ENCODE results near the gene FOSL1.
A peak's percentile ranks its signal among the peaks of the same experiment; 100 is the strongest.

FOSL1 gene

GRCh38 chr11:65859095-65859811 is 40.9 kb downstream of the FOSL1 start:
- POLR2A ChIA-PET, result interaction anchor here (0.7 to 17.2 kb wide), 27 partner anchors 10 to 486 kb away, joined by 3 to 289 read pairs (median 5); partner anchors contain the start of genes BANF1, CCDC85B, CTSW and EIF1AD
- DNase-seq (ENCODE audit: extremely low spot score), result peak; percentile 87
- TF ChIP-seq FOXM1 (IDR thresholded peaks at IDR 0.05; ENCODE audit: borderline replicate concordance), result 0 out of 2 replicates have a peak, but pooled peaks have one; percentile 24
- no peak for TF ChIP-seq BHLHE40 (IDR thresholded peaks at IDR 0.05; ENCODE audit: borderline replicate concordance)
- no peak for TF ChIP-seq SUZ12 (IDR thresholded peaks at IDR 0.05)
- TF ChIP-seq FOXK2 (IDR thresholded peaks at IDR 0.05), result no peak
- TF ChIP-seq FOXA1 (IDR thresholded peaks at IDR 0.05), result no peak
- TF ChIP-seq SP1 (IDR thresholded peaks at IDR 0.05), result no peak
- TF ChIP-seq ELF4 (IDR thresholded peaks at IDR 0.05), result peak; percentile 70
- TF ChIP-seq LEF1 (IDR thresholded peaks at IDR 0.05; ENCODE audit: borderline replicate concordance), result no peak
- TF ChIP-seq HDGF (IDR thresholded peaks at IDR 0.05; ENCODE audit: borderline replicate concordance), result no peak
- no peak for TF ChIP-seq PKNOX1 (IDR thresholded peaks at IDR 0.05)
- CTCF ChIA-PET, result interaction anchor here (0.7 to 3.7 kb wide), 18 partner anchors 9 to 362 kb away, joined by 3 to 59 read pairs (median 4); partner anchors contain the start of genes BANF1, CCDC85B, EIF1AD and FIBP

- no peak for DNase-seq (ENCODE audit: extremely low spot score)
- ChIA-PET POLR2A (interaction anchor here (0.6 to 17.2 kb wide), 22 partner anchors 8 to 736 kb away, joined by 3 to 289 read pairs (median 4); partner anchors contain the start of genes BANF1, CCDC85B, CTSW and EIF1AD), CTCF (interaction anchor here (1.3 to 3.7 kb wide), 3 partner anchors 8 to 114 kb away, joined by 3 to 59 read pairs (median 19); partner anchors contain the start of genes CCDC85B and FIBP)
- TF ChIP-seq CTBP1 (IDR thresholded peaks at IDR 0.05; ENCODE audit: borderline replicate concordance), result no peak
- no peak for TF ChIP-seq FOXA1 (IDR thresholded peaks at IDR 0.05)
- TF ChIP-seq L3MBTL2 (conservative IDR thresholded peaks at IDR 0.05), result peak; percentile 5; the same call in 1 of the 2 replicates
- no peak for TF ChIP-seq HDGF (IDR thresholded peaks at IDR 0.05; ENCODE audit: borderline replicate concordance)
- TF ChIP-seq FOXM1 (IDR thresholded peaks at IDR 0.05; ENCODE audit: borderline replicate concordance), result no peak
- TF ChIP-seq BHLHE40 (IDR thresholded peaks at IDR 0.05; ENCODE audit: borderline replicate concordance), result no peak
Measured at GRCh38 chr11:65858681-65859087, 41.5 kb downstream of the FOSL1 start.

- CTCF ChIA-PET, result interaction anchor here (3.7 kb wide), 1 partner anchor 31 kb away, joined by 59 read pairs; the partner anchor contains the start of genes CCDC85B and FIBP
- DNase-seq (ENCODE audit: extremely low spot score), result peak; percentile 85
- POLR2A ChIA-PET, result interaction anchor here (0.6 to 17.2 kb wide), 16 partner anchors 9 to 737 kb away, joined by 3 to 289 read pairs (median 4); partner anchors contain the start of genes CCDC85B, CTSW, FAM89B and FIBP
- no peak for TF ChIP-seq TARDBP (IDR thresholded peaks at IDR 0.05)
- TF ChIP-seq FOXM1 (IDR thresholded peaks at IDR 0.05; ENCODE audit: borderline replicate concordance), result peak; percentile 44; the same call in 1 of the 2 replicates
- TF ChIP-seq LEF1 (IDR thresholded peaks at IDR 0.05; ENCODE audit: borderline replicate concordance), result peak; percentile 91; the same call in 1 of the 2 replicates
- TF ChIP-seq L3MBTL2 (conservative IDR thresholded peaks at IDR 0.05), result peak; percentile 74
- no peak for TF ChIP-seq HDGF (IDR thresholded peaks at IDR 0.05; ENCODE audit: borderline replicate concordance)
- no peak for TF ChIP-seq NFRKB (IDR thresholded peaks at IDR 0.05)
- peak; percentile 95 for TF ChIP-seq ELF4 (IDR thresholded peaks at IDR 0.05)
- TF ChIP-seq ZNF384 (IDR thresholded peaks at IDR 0.05), result no peak
- TF ChIP-seq CTBP1 (IDR thresholded peaks at IDR 0.05; ENCODE audit: borderline replicate concordance), result no peak
- no peak for TF ChIP-seq SUZ12 (IDR thresholded peaks at IDR 0.05)
- no peak for TF ChIP-seq FOXK2 (IDR thresholded peaks at IDR 0.05)
- peak; percentile 96 for TF ChIP-seq ARNT (IDR thresholded peaks at IDR 0.05)
Measured at GRCh38 chr11:65857853-65858680, 42.1 kb downstream of the FOSL1 start, which contains the start of gene CFL1. CFL1 (minus strand) TSS chr11:65858180; CDS start chr11:65858099, 81 bp downstream.

GRCh38 chr11:65857500-65857852 is 42.7 kb downstream of the FOSL1 start:
- ChIA-PET CTCF (interaction anchor here (0.6 kb wide), 1 partner anchor 1273 kb away, joined by 5 read pairs; no protein-coding TSS in a partner anchor), POLR2A (interaction anchor here (1.0 to 17.2 kb wide), 3 partner anchors 12 to 285 kb away, joined by 3 to 289 read pairs (median 97); partner anchors contain the start of genes CCDC85B, FAM89B and FIBP)
- TF ChIP-seq BHLHE40 (IDR thresholded peaks at IDR 0.05; ENCODE audit: borderline replicate concordance), result no peak
- TF ChIP-seq ZNF384 (IDR thresholded peaks at IDR 0.05), result no peak
- peak; percentile 58 for TF ChIP-seq L3MBTL2 (conservative IDR thresholded peaks at IDR 0.05)
- no peak for TF ChIP-seq NFRKB (IDR thresholded peaks at IDR 0.05)
- peak; percentile 28 for DNase-seq (ENCODE audit: extremely low spot score)

- POLR2A ChIA-PET, result interaction anchor here (0.8 to 17.2 kb wide), 3 partner anchors 13 to 32 kb away, joined by 3 to 289 read pairs (median 97); partner anchors contain the start of genes CCDC85B and FIBP
- CTCF ChIA-PET, result interaction anchor here (0.6 kb wide), 1 partner anchor 1274 kb away, joined by 5 read pairs; no protein-coding TSS in a partner anchor
- TF ChIP-seq BHLHE40 (IDR thresholded peaks at IDR 0.05; ENCODE audit: borderline replicate concordance) (no peak), ELF4 (IDR thresholded peaks at IDR 0.05) (no peak; the same call in 1 of the 2 replicates), FOXM1 (IDR thresholded peaks at IDR 0.05; ENCODE audit: borderline replicate concordance) (no peak), FOXA1 (IDR thresholded peaks at IDR 0.05) (no peak), L3MBTL2 (conservative IDR thresholded peaks at IDR 0.05) (no peak), PKNOX1 (IDR thresholded peaks at IDR 0.05) (no peak), FOXK2 (IDR thresholded peaks at IDR 0.05) (no peak), LEF1 (IDR thresholded peaks at IDR 0.05; ENCODE audit: borderline replicate concordance) (no peak)
- DNase-seq (ENCODE audit: extremely low spot score), result peak; percentile 49
Measured at GRCh38 chr11:65856689-65857499, 43.3 kb downstream of the FOSL1 start.
